ENCODE measurements around the gene HGFAC. TPM values are rescaled to one million over a fixed set of nuclear protein-coding genes. Genes with fewer than 3 reads are reported as not detected.

The HGFAC gene
- total and polyA plus RNA-seq, 2 experiments from 2014 or later, result 0.87 to 1.7 TPM

GRCh38 chr4:3414421-3415279, 27.1 kb upstream of the HGFAC start:
- no peak for DNase-seq (ENCODE audit: low spot score)
- H4K20me1 ChIP-seq (ENCODE audit: insufficient read depth, poor library complexity, severe bottlenecking), result no peaks in the 10 kb centered on the region
- H3K36me3 ChIP-seq (replicated peaks; ENCODE audit: insufficient read depth, low read depth), result no peaks in the 10 kb centered on the region
- H2AFZ ChIP-seq, result no peak overlapping the region
- H3K4me1 ChIP-seq (ENCODE audit: insufficient read depth), result no peaks in the 10 kb centered on the region
- no peaks in the 10 kb centered on the region for H3K79me2 ChIP-seq
- no peak overlapping the region for H3K4me2 ChIP-seq
- H3K9me3 ChIP-seq (ENCODE audit: low read depth), result no peaks in the 10 kb centered on the region
- 93% methylated on average over 25 of the region's 37 CpGs for WGBS (ENCODE audit: low lambda C conversion rate, missing lambda C conversion rate)
- no peak overlapping the region for H3K27ac ChIP-seq
- TF ChIP-seq EZH2 (IDR thresholded peaks at IDR 0.05; ENCODE audit: borderline replicate concordance), result no peak
- TF ChIP-seq EZH2phosphoT487 (IDR thresholded peaks at IDR 0.05; ENCODE audit: low read depth, severe bottlenecking, unreplicated experiment), result no peak
- TF ChIP-seq CTCF (IDR thresholded peaks at IDR 0.05; ENCODE audit: poor library complexity), result no peak
- no peaks in the 10 kb centered on the region for H3K27me3 ChIP-seq
- H3K4me3 ChIP-seq, result no peak overlapping the region
- H3K9me2 ChIP-seq (replicated peaks; ENCODE audit: insufficient read depth), result no peaks in the 10 kb centered on the region

GRCh38 chr4:3415471-3416141, 26.2 kb upstream of the HGFAC start:
- H4K20me1 ChIP-seq (ENCODE audit: insufficient read depth, poor library complexity, severe bottlenecking), result no peaks in the 10 kb centered on the region
- no peaks in the 10 kb centered on the region for H3K79me2 ChIP-seq
- TF ChIP-seq EZH2phosphoT487 (IDR thresholded peaks at IDR 0.05; ENCODE audit: low read depth, severe bottlenecking, unreplicated experiment) (no peak), EZH2 (IDR thresholded peaks at IDR 0.05; ENCODE audit: borderline replicate concordance) (no peak), CTCF (IDR thresholded peaks at IDR 0.05; ENCODE audit: poor library complexity) (no peak)
- H3K4me1 ChIP-seq (ENCODE audit: insufficient read depth), result no peaks in the 10 kb centered on the region
- no peaks in the 10 kb centered on the region for H3K27me3 ChIP-seq
- no peaks in the 10 kb centered on the region for H3K36me3 ChIP-seq (replicated peaks; ENCODE audit: insufficient read depth, low read depth)
- DNase-seq (ENCODE audit: low spot score), result no peak
- H3K9me3 ChIP-seq (ENCODE audit: low read depth), result no peaks in the 10 kb centered on the region
- H2AFZ ChIP-seq, result no peak overlapping the region
- no peaks in the 10 kb centered on the region for H3K9me2 ChIP-seq (replicated peaks; ENCODE audit: insufficient read depth)
- no peak overlapping the region for H3K4me2 ChIP-seq
- WGBS (ENCODE audit: low lambda C conversion rate, missing lambda C conversion rate), result 91% methylated on average over 33 of the region's 33 CpGs
- H3K27ac ChIP-seq, result no peak overlapping the region
- H3K4me3 ChIP-seq, result no peak overlapping the region

GRCh38 chr4:3416270-3416669, 25.5 kb upstream of the HGFAC start:
- H4K20me1 ChIP-seq (ENCODE audit: insufficient read depth, poor library complexity, severe bottlenecking), result no peaks in the 10 kb centered on the region
- WGBS (ENCODE audit: low lambda C conversion rate, missing lambda C conversion rate), result 94% methylated on average over 18 of the region's 18 CpGs
- H3K36me3 ChIP-seq (replicated peaks; ENCODE audit: insufficient read depth, low read depth), result no peaks in the 10 kb centered on the region
- no peak for DNase-seq (ENCODE audit: low spot score)
- H3K9me3 ChIP-seq (ENCODE audit: low read depth), result no peaks in the 10 kb centered on the region
- no peaks in the 10 kb centered on the region for H3K79me2 ChIP-seq
- H3K27me3 ChIP-seq, result no peaks in the 10 kb centered on the region
- H3K4me1 ChIP-seq (ENCODE audit: insufficient read depth), result no peaks in the 10 kb centered on the region
- H3K4me3 ChIP-seq, result no peak overlapping the region
- TF ChIP-seq EZH2 (IDR thresholded peaks at IDR 0.05; ENCODE audit: borderline replicate concordance) (no peak), EZH2phosphoT487 (IDR thresholded peaks at IDR 0.05; ENCODE audit: low read depth, severe bottlenecking, unreplicated experiment) (no peak), CTCF (IDR thresholded peaks at IDR 0.05; ENCODE audit: poor library complexity) (no peak)
- no peak overlapping the region for H2AFZ ChIP-seq
- no peak overlapping the region for H3K4me2 ChIP-seq
- no peak overlapping the region for H3K27ac ChIP-seq
- no peaks in the 10 kb centered on the region for H3K9me2 ChIP-seq (replicated peaks; ENCODE audit: insufficient read depth)

All from hepatocyte (in vitro differentiated cells).